ENCODE results near the gene ADGRE3. TPM values are rescaled to one million over a fixed set of nuclear protein-coding genes. Genes with fewer than 3 reads are reported as not detected.
"Not testable (repeated sequence)": the region's sequence is repeated elsewhere in the genome, so short reads cannot be mapped to it uniquely, and the experiment has no call there.

Gene ADGRE3
- total and polyA plus RNA-seq, 2 of the 4 experiments (the other 2 are of a cell fraction), result not detected

GRCh38 chr19:14613399-14614098 is 61.1 kb downstream of the ADGRE3 start:
- H2BK20ac ChIP-seq (ENCODE audit: low read depth, low read length); H2BK5ac ChIP-seq (ENCODE audit: low read depth, low read length, poor library complexity, severe bottlenecking); H3K9ac ChIP-seq (ENCODE audit: low read depth, low read length); H4K5ac ChIP-seq (ENCODE audit: low read depth, low read length); H3K56ac ChIP-seq (ENCODE audit: extremely low read depth, insufficient read depth, low read length); H3K4me1 ChIP-seq (ENCODE audit: control insufficient read depth, insufficient read depth, low read length); H3K36me3 ChIP-seq (ENCODE audit: control insufficient read depth, insufficient read depth, low read length); H2BK120ac ChIP-seq (ENCODE audit: low read depth, low read length); H3K27me3 ChIP-seq (ENCODE audit: control insufficient read depth, insufficient read depth, low read length); H3K23ac ChIP-seq (ENCODE audit: low read depth, low read length); dilution Hi-C loops (cut with HindIII; ENCODE audit: low sequenced_read_pairs, unreplicated experiment); H3K18ac ChIP-seq (ENCODE audit: low read depth, low read length); H2AK9ac ChIP-seq (replicated peaks; ENCODE audit: low read depth, low read length, poor library complexity); BruUV-seq (replicated peaks); in situ Hi-C loops (cut with MboI; ENCODE audit: low sequenced_read_pairs); POLR2A ChIA-PET (ENCODE audit: unreplicated experiment); H2AFZ ChIP-seq (replicated peaks; ENCODE audit: low read length, poor library complexity); H3K4me3 ChIP-seq (ENCODE audit: insufficient read depth, low read depth, low read length); H2BK15ac ChIP-seq (ENCODE audit: low read depth, low read length); CTCF ChIA-PET; H3K79me1 ChIP-seq (ENCODE audit: low read depth in 1 of 2, low read length in 2 of 2); H2AK5ac ChIP-seq (ENCODE audit: low read depth, low read length); H4K20me1 ChIP-seq (ENCODE audit: insufficient read depth, low read length); H3K4me2 ChIP-seq (ENCODE audit: low read depth, low read length); H4K8ac ChIP-seq (ENCODE audit: low read depth in 2 of 2, low read length in 2 of 2); H3K4ac ChIP-seq (ENCODE audit: low read depth, low read length); H3K9me1 ChIP-seq (ENCODE audit: insufficient read depth, low read length); H3K14ac ChIP-seq (replicated peaks; ENCODE audit: low read depth, low read length); H3K27ac ChIP-seq (ENCODE audit: insufficient read depth, low read length); ATAC-seq (ENCODE audit: low read depth); H4K91ac ChIP-seq (ENCODE audit: insufficient read depth, low read depth, low read length); DNase-seq; H3K9me3 ChIP-seq (ENCODE audit: control insufficient read depth, insufficient read depth, low read length); intact Hi-C loops (cut with micrococcal nuclease): not testable (repeated sequence)
- 58% methylated on average over 5 of the region's 14 CpGs; no CpG with 5 or more reads in 1 of the 2 experiments for whole genome bisulfite sequencing, 2 experiments (ENCODE audit: extremely low coverage in 2 of 2, insufficient read length in 1 of 2)
